Measurements from ENCODE around the gene SGO2. TPM values are rescaled to one million over a fixed set of nuclear protein-coding genes. Genes with fewer than 3 reads are reported as not detected.

Gene SGO2
- total and polyA plus RNA-seq, 10 of the 15 experiments (the other 5 are each of a cell fraction or from before 2014, with no cell fraction given) = 15.8 to 55.2 (median 24.3) TPM

DNA sequence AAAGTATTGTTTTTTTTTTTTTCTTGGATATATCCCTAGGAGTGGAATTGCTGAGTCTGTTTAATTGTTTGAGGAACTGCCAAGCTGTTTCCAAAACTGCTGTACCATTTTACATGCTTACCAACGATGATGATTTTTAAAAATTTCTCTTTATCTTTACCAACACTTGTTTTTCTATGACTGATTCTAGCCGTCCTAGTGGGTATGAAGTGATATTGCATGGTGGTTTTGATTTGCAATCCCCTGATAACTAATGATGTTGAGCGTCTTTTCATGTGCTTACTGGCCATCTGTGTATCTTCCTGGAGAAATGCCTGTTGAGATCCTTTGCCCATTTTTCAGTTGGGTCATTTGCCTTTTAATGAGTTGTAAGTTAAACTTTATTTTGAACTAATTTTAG is 51.0 kb downstream of the SGO2 start:
- ChIA-PET POLR2A (no interaction called here), CTCF (interaction anchor here (1.2 to 1.5 kb wide), 3 partner anchors 93 to 128 kb away, joined by 3 to 14 read pairs (median 4); no protein-coding TSS in a partner anchor), RAD21 (ENCODE audit: unreplicated experiment) (interaction anchor here (1.4 kb wide), 1 partner anchor 655 kb away, joined by 4 read pairs; no protein-coding TSS in a partner anchor), SMC1A (ENCODE audit: uncharacterized antibody, unreplicated experiment) (no interaction called here)
- no peaks in the 10 kb centered on the region for H3K79me2 ChIP-seq (ENCODE audit: control insufficient read depth, insufficient read depth, low read length)
- no peaks in the 10 kb centered on the region for H3K27me3 ChIP-seq (replicated peaks in 1 of 2; ENCODE audit: control insufficient read depth in 2 of 2, insufficient read depth in 2 of 2, low read length in 1 of 2)
- H3K27ac ChIP-seq (ENCODE audit: control insufficient read depth, insufficient read depth) = no peak overlapping the region
- no peaks in the 10 kb centered on the region for H3K4me1 ChIP-seq (ENCODE audit: control insufficient read depth, insufficient read depth, low read length)
- no peaks in the 10 kb centered on the region for H4K20me1 ChIP-seq (ENCODE audit: control insufficient read depth, insufficient read depth)
- DNase-seq (ENCODE audit: low read depth, low spot score) = no peak
- no TSS peak for BruUV-seq (replicated peaks)
- in situ Hi-C loops (cut with MboI) (no loop called here), intact Hi-C loops (cut with micrococcal nuclease; ENCODE audit: unreplicated experiment) (loop anchor here (5.0 kb wide), 2 partner anchors 125 to 600 kb away; no protein-coding TSS in a partner anchor)
- no peaks in the 10 kb centered on the region for H3K9me3 ChIP-seq (replicated peaks; ENCODE audit: control insufficient read depth, insufficient read depth, low read length)
- TF ChIP-seq, protein P1, sequence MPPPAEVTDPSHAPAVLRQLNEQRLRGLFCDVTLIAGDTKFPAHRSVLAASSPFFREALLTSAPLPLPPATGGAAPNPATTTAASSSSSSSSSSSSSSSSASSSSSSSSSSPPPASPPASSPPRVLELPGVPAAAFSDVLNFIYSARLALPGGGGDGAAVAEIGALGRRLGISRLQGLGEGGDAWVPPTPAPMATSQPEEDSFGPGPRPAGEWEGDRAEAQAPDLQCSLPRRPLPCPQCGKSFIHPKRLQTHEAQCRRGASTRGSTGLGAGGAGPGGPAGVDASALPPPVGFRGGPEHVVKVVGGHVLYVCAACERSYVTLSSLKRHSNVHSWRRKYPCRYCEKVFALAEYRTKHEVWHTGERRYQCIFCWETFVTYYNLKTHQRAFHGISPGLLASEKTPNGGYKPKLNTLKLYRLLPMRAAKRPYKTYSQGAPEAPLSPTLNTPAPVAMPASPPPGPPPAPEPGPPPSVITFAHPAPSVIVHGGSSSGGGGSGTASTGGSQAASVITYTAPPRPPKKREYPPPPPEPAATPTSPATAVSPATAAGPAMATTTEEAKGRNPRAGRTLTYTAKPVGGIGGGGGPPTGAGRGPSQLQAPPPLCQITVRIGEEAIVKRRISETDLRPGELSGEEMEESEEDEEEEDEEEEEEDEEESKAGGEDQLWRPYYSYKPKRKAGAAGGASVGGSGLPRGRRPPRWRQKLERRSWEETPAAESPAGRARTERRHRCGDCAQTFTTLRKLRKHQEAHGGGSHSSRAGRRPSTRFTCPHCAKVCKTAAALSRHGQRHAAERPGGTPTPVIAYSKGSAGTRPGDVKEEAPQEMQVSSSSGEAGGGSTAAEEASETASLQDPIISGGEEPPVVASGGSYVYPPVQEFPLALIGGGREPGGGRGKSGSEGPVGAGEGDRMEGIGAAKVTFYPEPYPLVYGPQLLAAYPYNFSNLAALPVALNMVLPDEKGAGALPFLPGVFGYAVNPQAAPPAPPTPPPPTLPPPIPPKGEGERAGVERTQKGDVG (CRISPR knock-in tag; IDR thresholded peaks at IDR 0.05) = no peak
- TF ChIP-seq SMC3 (IDR thresholded peaks at IDR 0.05; ENCODE audit: borderline replicate concordance, low read length) = no peak
- no peak for TF ChIP-seq IKZF2 (IDR thresholded peaks at IDR 0.05)
- no peak for TF ChIP-seq PAX8 (IDR thresholded peaks at IDR 0.05)
- no peak for TF ChIP-seq CREM (IDR thresholded peaks at IDR 0.05; ENCODE audit: low read depth)
- no peak for TF ChIP-seq TCF7 (IDR thresholded peaks at IDR 0.05; ENCODE audit: borderline replicate concordance)
- WGBS (ENCODE audit: insufficient coverage, insufficient replicate concordance, low lambda C conversion rate, missing lambda C conversion rate) = 90% methylated on average over 3 of the region's 3 CpGs
- no peak overlapping the region for H3K4me2 ChIP-seq (ENCODE audit: control insufficient read depth, insufficient read depth)
- H3K9ac ChIP-seq (ENCODE audit: control insufficient read depth, insufficient read depth, low read length) = no peak overlapping the region
- no peak for ATAC-seq
- H3K36me3 ChIP-seq (ENCODE audit: control insufficient read depth in 2 of 2, insufficient read depth in 2 of 2, low read length in 1 of 2) = peaks cover 2 to 6% of the 10 kb centered on the region in 2 experiments; a peak in 3 of 4 replicates
- FAIRE-seq = no peak
- H2AFZ ChIP-seq (ENCODE audit: control insufficient read depth, low read depth, low read length) = no peak overlapping the region
- H3K4me3 ChIP-seq = no peak overlapping the region

Measured in GM12878 (cell line).